ENCODE measurements around the gene UBASH3B. TPM values are rescaled to one million over a fixed set of nuclear protein-coding genes. Genes with fewer than 3 reads are reported as not detected.

Gene UBASH3B
- total and polyA plus RNA-seq, 2 donors (not counting 1 experiment from before 2014, with no cell fraction given): 13.1 to 44.4 TPM

GRCh38 chr11:122714004-122714403 is 58.5 kb downstream of the UBASH3B start:
- Histone ChIP-seq H3K9ac (ENCODE audit: insufficient read depth, low read length) (no peak overlapping the region), H3K4me1 (ENCODE audit: control insufficient read depth, extremely low read depth, insufficient read depth, low read length) (peaks cover 11% of the 10 kb centered on the region), H3K4me3 (replicated peaks in 1 of 4; ENCODE audit: control extremely low read depth in 1 of 4, insufficient read depth in 1 of 4, low read depth in 3 of 4, low read length in 4 of 4) (no peak overlapping the region), H3K4me2 (ENCODE audit: extremely low read depth, insufficient read depth, low read length) (no peak overlapping the region), H3K9me3 (ENCODE audit: control insufficient read depth, insufficient read depth, low read depth, low read length) (no peaks in the 10 kb centered on the region), H2AFZ (ENCODE audit: low read length) (no peak overlapping the region), H3K27ac (ENCODE audit: insufficient read depth, low read length) (no peak overlapping the region), H3K36me3 (ENCODE audit: control insufficient read depth, insufficient read depth, low read length) (no peaks in the 10 kb centered on the region), H3K79me2 (ENCODE audit: control insufficient read depth, insufficient read depth, low read length) (no peaks in the 10 kb centered on the region), H4K20me1 (ENCODE audit: control insufficient read depth, extremely low read depth, insufficient read depth, low read length) (no peaks in the 10 kb centered on the region), H3K27me3 (ENCODE audit: control insufficient read depth, insufficient read depth, low read length) (no peaks in the 10 kb centered on the region)
- TF ChIP-seq CTCF (conservative IDR thresholded peaks at IDR 0.05 in 1 of 2, IDR thresholded peaks at IDR 0.05 in 1 of 2; ENCODE audit: low read depth in 1 of 2, low read length in 2 of 2) (no peak), EZH2 (IDR thresholded peaks at IDR 0.05; ENCODE audit: low read length, missing control alignments) (no peak)
- no peak for DNase-seq (ENCODE audit: low read depth in 2 of 2)

GRCh38 chr11:122714484-122714883 is 59.0 kb downstream of the UBASH3B start:
- H3K4me1 ChIP-seq (ENCODE audit: control insufficient read depth, extremely low read depth, insufficient read depth, low read length): peaks cover 7% of the 10 kb centered on the region
- TF ChIP-seq CTCF (conservative IDR thresholded peaks at IDR 0.05 in 1 of 2, IDR thresholded peaks at IDR 0.05 in 1 of 2; ENCODE audit: low read depth in 1 of 2, low read length in 2 of 2): no peak
- H3K4me3 ChIP-seq (replicated peaks in 1 of 4; ENCODE audit: control extremely low read depth in 1 of 4, insufficient read depth in 1 of 4, low read depth in 3 of 4, low read length in 4 of 4): no peak overlapping the region
- no peak overlapping the region for H2AFZ ChIP-seq (ENCODE audit: low read length)
- no peaks in the 10 kb centered on the region for H4K20me1 ChIP-seq (ENCODE audit: control insufficient read depth, extremely low read depth, insufficient read depth, low read length)
- H3K36me3 ChIP-seq (ENCODE audit: control insufficient read depth, insufficient read depth, low read length): no peaks in the 10 kb centered on the region
- no peak overlapping the region for H3K27ac ChIP-seq (ENCODE audit: insufficient read depth, low read length)
- H3K9me3 ChIP-seq (ENCODE audit: control insufficient read depth, insufficient read depth, low read depth, low read length): no peaks in the 10 kb centered on the region
- H3K79me2 ChIP-seq (ENCODE audit: control insufficient read depth, insufficient read depth, low read length): no peaks in the 10 kb centered on the region
- no peaks in the 10 kb centered on the region for H3K27me3 ChIP-seq (ENCODE audit: control insufficient read depth, insufficient read depth, low read length)
- DNase-seq (ENCODE audit: low read depth in 2 of 2): no peak
- no peak overlapping the region for H3K4me2 ChIP-seq (ENCODE audit: extremely low read depth, insufficient read depth, low read length)
- H3K9ac ChIP-seq (ENCODE audit: insufficient read depth, low read length): no peak overlapping the region

- Histone ChIP-seq H3K36me3 (ENCODE audit: control insufficient read depth, insufficient read depth, low read length) (no peaks in the 10 kb centered on the region), H3K27me3 (ENCODE audit: control insufficient read depth, insufficient read depth, low read length) (no peaks in the 10 kb centered on the region), H2AFZ (ENCODE audit: low read length) (no peak overlapping the region), H3K27ac (ENCODE audit: insufficient read depth, low read length) (no peak overlapping the region), H3K9ac (ENCODE audit: insufficient read depth, low read length) (no peak overlapping the region), H3K9me3 (ENCODE audit: control insufficient read depth, insufficient read depth, low read depth, low read length) (no peaks in the 10 kb centered on the region), H4K20me1 (ENCODE audit: control insufficient read depth, extremely low read depth, insufficient read depth, low read length) (no peaks in the 10 kb centered on the region), H3K4me3 (replicated peaks in 1 of 4; ENCODE audit: control extremely low read depth in 1 of 4, insufficient read depth in 1 of 4, low read depth in 3 of 4, low read length in 4 of 4) (no peak overlapping the region), H3K79me2 (ENCODE audit: control insufficient read depth, insufficient read depth, low read length) (no peaks in the 10 kb centered on the region), H3K4me1 (ENCODE audit: control insufficient read depth, extremely low read depth, insufficient read depth, low read length) (peaks cover 4% of the 10 kb centered on the region), H3K4me2 (ENCODE audit: extremely low read depth, insufficient read depth, low read length) (peak overlapping the region; percentile 46)
- TF ChIP-seq EZH2 (IDR thresholded peaks at IDR 0.05; ENCODE audit: low read length, missing control alignments) (no peak), CTCF (conservative IDR thresholded peaks at IDR 0.05 in 1 of 2, IDR thresholded peaks at IDR 0.05 in 1 of 2; ENCODE audit: low read depth in 1 of 2, low read length in 2 of 2) (no peak)
- no peak for DNase-seq (ENCODE audit: low read depth in 2 of 2)
These were observed 60.3 kb downstream of the UBASH3B start for GRCh38 chr11:122715548-122716440.

Data from fibroblast of lung (primary cell).